Prostate gland (tissue), 2 donors: Measurements from ENCODE around the gene PARP16. TPM values are rescaled to one million over a fixed set of nuclear protein-coding genes. Genes with fewer than 3 reads are reported as not detected.
A peak's percentile ranks its signal among the peaks of the same experiment; 100 is the strongest.

Source experiments
- DNase-seq: peaks from one replicate; pipeline ENCODE4 v3.0.0-alpha.2; 2019; ENCODE audit warnings: low spot score
- H3K27ac ChIP-seq, 2 donors: fragments of 200-600 bp; sonication (generic); 2 replicates each; pipeline ENCODE4 v1.5.1; 2017 to 2019
- H3K27me3 ChIP-seq: fragments of 200-600 bp; sonication (generic); replicated peaks from 2 replicates; pipeline ENCODE4 v1.5.1; 2019; ENCODE audit not compliant: insufficient read depth
- H3K36me3 ChIP-seq, 2 donors: fragments of 200-600 bp; sonication (generic); 1 replicate in 1 of 2; 2 replicates in 1 of 2; pipeline versions ENCODE4 v1.5.1 to v1.8.1; 2017 to 2019
- H3K4me1 ChIP-seq: fragments of 200-600 bp; sonication (generic); replicated peaks from 2 replicates; pipeline ENCODE4 v1.5.1; 2019
- H3K4me3 ChIP-seq, 2 donors: fragments of 200-600 bp; sonication (generic); 2 replicates each; pipeline ENCODE4 v1.5.1; 2017 to 2019
- H3K9me3 ChIP-seq: fragments of 200-600 bp; sonication (generic); 2 replicates; pipeline ENCODE4 v1.5.1; 2017
- CTCF ChIP-seq, 4 experiments: fragments of 200-600 bp in 2 of 4; fragments of 450-650 bp in 2 of 4; sonication (generic) in 2 of 4; IDR thresholded peaks; 1 replicate in 3 of 4; 2 replicates in 1 of 4; pipeline ENCODE4 v1.5.1; 2016 to 2019; ENCODE audit warnings: antibody characterized with exemption in 4 of 4, mild to moderate bottlenecking in 2 of 4, moderate library complexity in 2 of 4
- POLR2A ChIP-seq: fragments of 450-650 bp; IDR thresholded peaks from one replicate; pipeline ENCODE4 v1.6.1; 2016; ENCODE audit warnings: antibody characterized with exemption, mild to moderate bottlenecking
- POLR2AphosphoS5 ChIP-seq: sonication (generic); formaldehyde crosslinking; IDR thresholded peaks from one replicate; pipeline ENCODE4 v1.6.1; 2017; ENCODE audit warnings: antibody characterized with exemption
- WGBS: methylation state at CpG from one replicate; pipeline ENCODE4 v1.1.5; 2018; 5-methylcytosine and 5-hydroxymethylcytosine counted together
- intact Hi-C: fragments of 100-400 bp; cut with DNase I; formaldehyde crosslinking; loops from one replicate; pipeline ENCODE4 v1.14.2; 2022
- total RNA-seq, 2 donors: library from RNA; depleted of rRNA; stranded (reverse); fragments of >200 nt; gene quantifications; one replicate each; pipeline ENCODE4 v1.1.0, GENCODE V29; 2016

PARP16 gene
- total RNA-seq, 2 donors from 2014 or later = 13.0 to 17.0 TPM

DNA sequence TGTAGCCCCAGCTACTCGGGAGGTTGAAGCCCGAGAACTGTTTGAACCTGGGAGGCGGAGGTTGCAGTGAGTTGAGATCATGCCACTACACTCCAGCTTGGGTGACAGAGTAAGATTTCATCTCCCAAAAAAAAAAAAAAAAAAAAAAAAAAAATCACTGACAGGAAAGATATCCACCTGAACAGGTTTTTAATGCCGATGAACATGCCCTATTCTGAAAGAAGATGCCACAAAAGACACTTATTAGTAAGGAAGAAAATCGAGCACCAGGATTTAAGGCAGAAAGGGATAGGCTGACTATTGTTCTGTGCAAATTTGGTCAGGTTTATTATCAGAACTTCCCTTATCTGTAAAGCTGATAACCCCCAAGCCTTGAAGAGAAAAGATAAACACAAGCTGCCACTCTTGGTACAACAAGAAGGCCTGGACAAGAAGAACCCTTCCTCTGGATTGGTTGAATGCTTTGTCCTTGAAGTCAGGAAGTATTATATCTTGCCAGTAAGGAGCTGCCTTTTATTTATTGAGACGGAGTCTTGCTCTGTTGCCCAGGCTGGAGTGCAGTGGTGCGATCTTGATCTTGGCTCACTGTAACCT lies 2.7 kb upstream of the PARP16 start:
- intact Hi-C loops = no loop called here
- Histone ChIP-seq H3K4me3 (no peak overlapping the region), H3K9me3 (no peaks in the 10 kb centered on the region), H3K27ac (no peak overlapping the region), H3K4me1 (no peaks in the 10 kb centered on the region), H3K27me3 (no peaks in the 10 kb centered on the region), H3K36me3 (no peaks in the 10 kb centered on the region)
- WGBS = 87% methylated on average over 7 of the region's 7 CpGs
- no peak for DNase-seq
- TF ChIP-seq CTCF (IDR thresholded peaks at IDR 0.05) = no peak
- TF ChIP-seq POLR2A = no peak

DNA sequence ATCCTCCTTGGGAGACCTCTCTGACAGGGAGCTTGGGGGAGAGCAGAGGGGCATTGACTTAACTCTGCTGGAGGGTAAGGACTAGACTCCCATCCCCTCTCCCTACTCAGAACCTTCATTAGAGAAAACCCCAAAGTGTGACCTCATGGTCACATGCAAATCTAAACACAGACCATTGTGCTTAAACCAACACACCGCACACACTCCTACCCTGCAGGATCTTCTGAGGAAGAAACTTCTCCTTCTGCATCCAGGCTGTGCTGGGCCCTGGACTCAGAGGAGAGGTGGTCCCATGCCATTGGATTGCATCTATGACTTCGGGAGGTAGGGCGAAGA lies 805 bp upstream of the PARP16 start:
- intact Hi-C loops = no loop called here
- H3K36me3 ChIP-seq = no peaks in the 10 kb centered on the region
- DNase-seq = no peak
- H3K27ac ChIP-seq = peak overlapping the region in 1 of 2 donors; percentile 86
- no peaks in the 10 kb centered on the region for H3K4me1 ChIP-seq
- TF ChIP-seq CTCF (IDR thresholded peaks at IDR 0.05) (no peak), POLR2AphosphoS5 (no peak), POLR2A (no peak)
- H3K4me3 ChIP-seq = no peak overlapping the region
- 89% methylated on average over 3 of the region's 3 CpGs for WGBS
- no peaks in the 10 kb centered on the region for H3K27me3 ChIP-seq
- H3K9me3 ChIP-seq = no peaks in the 10 kb centered on the region

GRCh38 chr15:65286069-65286703 lies 497 bp downstream of the PARP16 start:
- Histone ChIP-seq H3K36me3 (no peaks in the 10 kb centered on the region), H3K27ac (peak overlapping the region; percentile 86 to 87), H3K4me3 (peak overlapping the region; percentile 58 to 65), H3K27me3 (no peaks in the 10 kb centered on the region), H3K9me3 (no peaks in the 10 kb centered on the region), H3K4me1 (no peaks in the 10 kb centered on the region)
- DNase-seq = peak; percentile 24
- WGBS = 2% methylated on average over 43 of the region's 52 CpGs
- TF ChIP-seq POLR2A = no peak
- no peak for TF ChIP-seq CTCF (IDR thresholded peaks at IDR 0.05)
- TF ChIP-seq POLR2AphosphoS5 = no peak
- intact Hi-C loops = no loop called here

DNA sequence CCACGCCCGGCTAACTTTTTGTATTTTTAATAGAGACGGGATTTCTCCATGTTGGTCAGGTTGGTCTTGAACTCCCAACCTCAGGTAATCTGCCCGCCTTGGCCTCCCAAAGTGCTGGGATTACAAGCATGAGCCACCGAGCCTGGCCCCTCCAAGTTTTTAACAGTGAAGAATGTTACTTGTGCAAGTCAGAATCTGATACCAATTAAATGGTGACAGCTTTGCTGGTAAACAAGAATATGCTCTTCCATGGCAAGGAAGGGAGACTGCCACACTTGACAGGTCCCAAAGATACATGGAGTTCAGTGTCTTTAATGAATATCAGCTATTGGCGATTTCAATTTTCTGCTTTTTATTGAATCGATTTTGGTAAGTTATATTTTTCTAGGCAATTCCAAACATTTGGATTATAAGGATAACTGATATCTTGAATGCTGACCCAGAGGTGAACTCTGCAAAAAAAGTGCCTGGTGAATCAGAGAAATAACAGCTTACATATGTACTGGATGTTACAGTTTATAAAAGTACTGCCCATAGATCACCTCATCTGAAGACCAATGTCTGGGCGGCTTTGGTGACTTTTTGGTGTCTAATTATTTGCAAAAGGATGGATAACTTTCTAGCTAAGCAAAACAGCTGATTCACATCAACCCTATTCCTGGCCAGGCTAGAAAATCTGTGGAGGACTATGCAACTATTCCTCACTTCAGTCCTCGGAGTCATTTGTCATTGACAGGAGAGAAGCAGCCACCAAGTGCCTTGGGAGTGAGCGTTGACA lies 1.2 kb downstream of the PARP16 start:
- intact Hi-C loops = no loop called here

More for the DNA sequence above, 1.2 kb downstream of the PARP16 start:
- peak overlapping the region; percentile 58 to 65 for H3K4me3 ChIP-seq
- H3K27me3 ChIP-seq = no peaks in the 10 kb centered on the region
- peak overlapping the region; percentile 86 to 87 for H3K27ac ChIP-seq
- no peak for TF ChIP-seq POLR2AphosphoS5
- TF ChIP-seq CTCF (IDR thresholded peaks at IDR 0.05) = no peak
- TF ChIP-seq POLR2A = no peak
- 67% methylated on average over 10 of the region's 10 CpGs for whole genome bisulfite sequencing
- no peaks in the 10 kb centered on the region for H3K4me1 ChIP-seq
- no peaks in the 10 kb centered on the region for H3K9me3 ChIP-seq
- DNase-seq = no peak
- no peaks in the 10 kb centered on the region for H3K36me3 ChIP-seq
